H1 (cell line): ENCODE results near the gene TRHDE. TPM values are rescaled to one million over a fixed set of nuclear protein-coding genes. Genes with fewer than 3 reads are reported as not detected.
A peak's percentile ranks its signal among the peaks of the same experiment; 100 is the strongest.

Source experiments
- CTCF ChIA-PET: fragments of 300-600 bp; sonication (Branson Sonifier 250); formaldehyde crosslinking; loops from one replicate; lab custom pipeline; 2021; ENCODE audit not compliant: partially characterized antibody; lab: Charles Lee
- POLR2A ChIA-PET: fragments of 300-600 bp; sonication (Branson Sonifier 250); formaldehyde crosslinking; loops from one replicate; lab custom pipeline; 2021; ENCODE audit warnings: inconsistent platforms; ENCODE audit not compliant: partially characterized antibody; lab: Charles Lee
- DNase-seq, 2 experiments: peaks; one replicate each; pipeline versions ENCODE4 v3.0.0 to v3.0.0-alpha.2; 2010 to 2022; ENCODE audit warnings: low spot score in 2 of 2, low read depth in 1 of 2, mixed read lengths in 1 of 2
- FAIRE-seq: peaks from 2 replicates; lab custom pipeline; 2011; peaks lifted over from hg19 to GRCh38; lab: Jason Lieb, UNC
- H2AFZ ChIP-seq: 2 replicates; pipeline ENCODE4 v1.8.1; 2012; ENCODE audit warnings: low read length, inconsistent platforms
- H2AK5ac ChIP-seq: 2 replicates; pipeline ENCODE4 v1.6.1; 2013; ENCODE audit warnings: low read depth, low read length
- H2BK120ac ChIP-seq: replicated peaks from 2 replicates; pipeline ENCODE3; 2013; ENCODE audit warnings: low read depth, low read length, inconsistent platforms
- H2BK12ac ChIP-seq: 2 replicates; pipeline ENCODE4 v1.6.1; 2013; ENCODE audit warnings: low read depth, low read length
- H2BK15ac ChIP-seq: 2 replicates; pipeline ENCODE4 v1.6.1; 2013; ENCODE audit warnings: low read length
- H2BK20ac ChIP-seq: 2 replicates; pipeline ENCODE4 v1.6.1; 2013; ENCODE audit warnings: low read length
- H2BK5ac ChIP-seq: 2 replicates; pipeline ENCODE4 v1.6.1; 2013; ENCODE audit warnings: low read depth, low read length
- H3K14ac ChIP-seq: 2 replicates; pipeline ENCODE4 v1.6.1; 2013; ENCODE audit warnings: inconsistent platforms; ENCODE audit not compliant: insufficient read length
- H3K18ac ChIP-seq: 2 replicates; pipeline ENCODE4 v1.6.1; 2013; ENCODE audit warnings: low read length; ENCODE audit errors: extremely low read depth
- H3K23ac ChIP-seq: 2 replicates; pipeline ENCODE4 v1.6.1; 2013; ENCODE audit warnings: inconsistent platforms; ENCODE audit not compliant: insufficient read length
- H3K23me2 ChIP-seq: 2 replicates; pipeline ENCODE4 v1.6.1; 2013; ENCODE audit warnings: low read depth, low read length
- H3K27ac ChIP-seq: 2 replicates; pipeline ENCODE4 v1.6.1; 2011; ENCODE audit warnings: low read depth, low read length, inconsistent platforms
- H3K27me3 ChIP-seq, 4 experiments: replicated peaks in 1 of 4; 1 replicate in 1 of 4; 2 replicates in 3 of 4; pipeline versions ENCODE4 v1.6.1 to v1.8.1; 2011 to 2013; ENCODE audit warnings: low read length in 3 of 4, mild to moderate bottlenecking in 3 of 4, inconsistent platforms in 2 of 4, mixed read lengths in 2 of 4, moderate library complexity in 1 of 4; ENCODE audit not compliant: control insufficient read depth in 3 of 4, insufficient read depth in 3 of 4; ENCODE audit errors: extremely low read depth in 1 of 4
- H3K36me3 ChIP-seq, 4 experiments: 2 replicates each; pipeline versions ENCODE4 v1.6.1 to v1.8.1; 2011 to 2013; ENCODE audit warnings: mild to moderate bottlenecking in 4 of 4, low read length in 3 of 4, moderate library complexity in 2 of 4, control low read depth in 1 of 4, inconsistent platforms in 1 of 4; ENCODE audit not compliant: insufficient read depth in 4 of 4, control insufficient read depth in 2 of 4
- H3K4ac ChIP-seq: replicated peaks from 2 replicates; pipeline ENCODE3; 2013; ENCODE audit warnings: low read length, low read depth, mixed read lengths, inconsistent platforms; ENCODE audit not compliant: insufficient read length
- H3K4me1 ChIP-seq, 4 experiments: replicated peaks in 1 of 4; 1 replicate in 1 of 4; 2 replicates in 3 of 4; pipeline versions ENCODE4 v1.6.1 to v1.8.1; 2011 to 2013; ENCODE audit warnings: low read length in 3 of 4, inconsistent platforms in 2 of 4, mixed read lengths in 1 of 4; ENCODE audit not compliant: insufficient read depth in 4 of 4, control insufficient read depth in 3 of 4
- H3K4me2 ChIP-seq, 2 experiments: 2 replicates each; pipeline versions ENCODE4 v1.6.1 to v1.8.1; 2011 to 2013; ENCODE audit warnings: low read depth in 2 of 2, low read length in 2 of 2, control low read depth in 1 of 2, inconsistent platforms in 1 of 2, mild to moderate bottlenecking in 1 of 2; ENCODE audit not compliant: insufficient read depth in 1 of 2
- H3K4me3 ChIP-seq, 4 experiments: fragments of 200-600, 300-600 bp in 1 of 4; sonication (generic), shearing (Covaris generic), sonication (Bioruptor Twin) in 1 of 4; 2 replicates each; pipeline versions ENCODE4 v1.5.1 to v1.8.1; 2011 to 2016; ENCODE audit warnings: low read length in 4 of 4, low read depth in 3 of 4, control low read depth in 2 of 4, inconsistent platforms in 2 of 4, mild to moderate bottlenecking in 2 of 4, mixed read lengths in 1 of 4, moderate library complexity in 1 of 4; ENCODE audit not compliant: insufficient read depth in 2 of 4; ENCODE audit errors: extremely low read depth in 1 of 4
- H3K56ac ChIP-seq: replicated peaks from 2 replicates; pipeline ENCODE3; 2013; ENCODE audit warnings: low read depth, mild to moderate bottlenecking, mixed read lengths, low read length, inconsistent platforms; ENCODE audit not compliant: insufficient read length
- H3K79me1 ChIP-seq: 2 replicates; pipeline ENCODE4 v1.6.1; 2013; ENCODE audit warnings: low read depth, low read length, control low read depth
- H3K79me2 ChIP-seq, 2 experiments: 2 replicates each; pipeline versions ENCODE4 v1.6.1 to v1.8.1; 2012 to 2013; ENCODE audit warnings: low read length in 2 of 2, mild to moderate bottlenecking in 2 of 2, inconsistent platforms in 1 of 2; ENCODE audit not compliant: insufficient read depth in 2 of 2, control insufficient read depth in 1 of 2
- H3K9ac ChIP-seq, 4 experiments: replicated peaks in 1 of 4; 1 replicate in 1 of 4; 2 replicates in 3 of 4; pipeline versions ENCODE4 v1.6.1 to v1.8.1; 2011 to 2013; ENCODE audit warnings: low read depth in 3 of 4, low read length in 3 of 4, control low read depth in 2 of 4, mild to moderate bottlenecking in 2 of 4, moderate library complexity in 2 of 4, inconsistent platforms in 1 of 4; ENCODE audit errors: extremely low read depth in 1 of 4
- H3K9me3 ChIP-seq, 2 experiments: 2 replicates each; pipeline versions ENCODE4 v1.6.1 to v1.8.1; 2012 to 2013; ENCODE audit warnings: mild to moderate bottlenecking in 2 of 2, moderate library complexity in 2 of 2, control low read depth in 1 of 2, inconsistent platforms in 1 of 2, low read depth in 1 of 2, low read length in 1 of 2, mixed read lengths in 1 of 2; ENCODE audit not compliant: insufficient read depth in 2 of 2
- H4K20me1 ChIP-seq, 2 experiments: replicated peaks in 1 of 2; 2 replicates each; pipeline versions ENCODE3 to v1.8.1; 2011 to 2013; ENCODE audit warnings: inconsistent platforms in 2 of 2, low read length in 2 of 2, mild to moderate bottlenecking in 1 of 2; ENCODE audit not compliant: insufficient read depth in 2 of 2, control insufficient read depth in 1 of 2
- H4K5ac ChIP-seq: 2 replicates; pipeline ENCODE4 v1.6.1; 2013; ENCODE audit warnings: low read length, low read depth, mixed read lengths, inconsistent platforms; ENCODE audit not compliant: insufficient read length
- H4K8ac ChIP-seq: 2 replicates; pipeline ENCODE4 v1.8.0; 2013; ENCODE audit warnings: mild to moderate bottlenecking, moderate library complexity, low read length, inconsistent platforms; ENCODE audit not compliant: insufficient read depth; ENCODE audit errors: extremely low read depth
- H4K91ac ChIP-seq: replicated peaks from 2 replicates; pipeline ENCODE3; 2013; ENCODE audit warnings: low read length, mixed read lengths, inconsistent platforms; ENCODE audit not compliant: insufficient read length
- GABPA ChIP-seq: IDR thresholded peaks from 2 replicates; pipeline ENCODE4 v1.6.1; 2011; ENCODE audit warnings: mild to moderate bottlenecking, low read length, moderate library complexity, borderline replicate concordance; ENCODE audit not compliant: insufficient read depth
- HDAC6 ChIP-seq: IDR thresholded peaks from one replicate; pipeline ENCODE4 v1.7.1; 2012; ENCODE audit warnings: low read depth, mild to moderate bottlenecking, inconsistent platforms, low read length, moderate library complexity
- KDM5A ChIP-seq: fragments of 200-600 bp; IDR thresholded peaks from 2 replicates; pipeline ENCODE4 v1.7.1; 2012; ENCODE audit warnings: mild to moderate bottlenecking, low read length, inconsistent platforms, mixed read lengths
- MAFK ChIP-seq: IDR thresholded peaks from 2 replicates; pipeline ENCODE4 v1.6.1; 2012; ENCODE audit warnings: low read depth, mild to moderate bottlenecking, improper control_type of control experiment, low read length
- SIRT6 ChIP-seq: IDR thresholded peaks from one replicate; pipeline ENCODE4 v1.7.1; 2012; ENCODE audit warnings: low read length, inconsistent platforms
- WGBS, 2 experiments: shearing (Covaris generic) in 1 of 2; methylation state at CpG; one replicate each; pipeline versions ENCODE4 v1.1.6 to v1.1.7; 2013 to 2015; ENCODE audit warnings: low lambda C conversion rate in 2 of 2, mixed read lengths in 2 of 2, inconsistent platforms in 1 of 2, low coverage in 1 of 2, missing lambda C conversion rate in 1 of 2; ENCODE audit not compliant: insufficient replicate concordance in 2 of 2, insufficient coverage in 1 of 2, insufficient read length in 1 of 2; ENCODE audit errors: extremely low coverage in 1 of 2, missing lambda C conversion rate in 1 of 2; 5-methylcytosine and 5-hydroxymethylcytosine counted together
- polyA plus RNA-seq, 7 experiments: library from polyadenylated mRNA; depleted of rRNA in 3 of 7; stranded (reverse) in 5 of 7; unstranded in 2 of 7; fragments of >200 nt in 5 of 7; fragments of 200-250 nt in 2 of 7; gene quantifications; 1 replicate in 5 of 7; 2 replicates in 1 of 7; 4 replicates in 1 of 7; pipeline versions ENCODE4 v1.2.1 to v1.2.3, GENCODE V29; 2011 to 2013; ENCODE audit warnings: missing spikeins in 2 of 7, mixed read lengths in 2 of 7
- total RNA-seq: library from RNA; stranded (reverse); fragmentation: NEBNext Ultra II Directional; extraction: Animal tissue kit (Norgen Biotek cat#: 25700); gene quantifications from 2 replicates; pipeline ENCODE4 v1.2.1, GENCODE V29; 2021
- TF ChIP-seq, protein P1 (sequence below): IDR thresholded peaks from 2 replicates; pipeline ENCODE4 v1.6.1; 2012; ENCODE audit warnings: inconsistent platforms
- TF ChIP-seq, protein P2 (sequence below): IDR thresholded peaks from 2 replicates; pipeline ENCODE4 v1.6.1; 2011; ENCODE audit warnings: low read depth, mild to moderate bottlenecking, low read length; ENCODE audit not compliant: insufficient read depth

The TRHDE gene
- total and polyA plus RNA-seq, 2 of the 8 experiments (the other 6 are each of a cell fraction or from before 2014, with no cell fraction given) = 1.3 to 5.0 TPM

DNA sequence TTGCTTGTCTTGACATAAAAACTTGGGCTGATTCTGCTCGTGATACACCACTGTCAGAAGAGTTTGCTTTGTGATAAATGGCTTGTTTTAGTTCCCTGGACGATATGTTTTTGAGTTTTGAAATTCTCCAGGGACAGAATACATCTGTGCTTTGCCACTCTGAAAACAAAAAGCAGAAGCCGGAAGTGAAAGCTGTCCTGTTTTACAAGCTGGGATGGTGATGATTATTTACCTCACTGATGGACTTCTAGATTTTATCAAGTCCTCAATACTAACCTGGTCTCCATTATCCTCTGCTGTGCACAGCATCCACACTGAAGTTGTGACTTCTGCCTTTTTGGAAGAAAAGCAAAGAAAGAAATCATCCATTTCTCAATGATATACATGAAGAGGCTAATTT, 251.6 kb downstream of the TRHDE start:
- DNase-seq = no peak
- TF ChIP-seq SIRT6 = no peak
- TF ChIP-seq HDAC6 = no peak
- TF ChIP-seq KDM5A = no peak
- TF ChIP-seq, protein P1, sequence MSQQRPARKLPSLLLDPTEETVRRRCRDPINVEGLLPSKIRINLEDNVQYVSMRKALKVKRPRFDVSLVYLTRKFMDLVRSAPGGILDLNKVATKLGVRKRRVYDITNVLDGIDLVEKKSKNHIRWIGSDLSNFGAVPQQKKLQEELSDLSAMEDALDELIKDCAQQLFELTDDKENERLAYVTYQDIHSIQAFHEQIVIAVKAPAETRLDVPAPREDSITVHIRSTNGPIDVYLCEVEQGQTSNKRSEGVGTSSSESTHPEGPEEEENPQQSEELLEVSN = no peak
- no peak for TF ChIP-seq MAFK
- TF ChIP-seq, protein P2, sequence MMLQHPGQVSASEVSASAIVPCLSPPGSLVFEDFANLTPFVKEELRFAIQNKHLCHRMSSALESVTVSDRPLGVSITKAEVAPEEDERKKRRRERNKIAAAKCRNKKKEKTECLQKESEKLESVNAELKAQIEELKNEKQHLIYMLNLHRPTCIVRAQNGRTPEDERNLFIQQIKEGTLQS = no peak
- TF ChIP-seq GABPA = no peak
- TF ChIP-seq, all 59 proteins: peak for 0

More for the DNA sequence above, 251.6 kb downstream of the TRHDE start:
- Histone ChIP-seq H3K23me2 (no peaks in the 10 kb centered on the region), H2BK15ac (no peak overlapping the region), H2BK120ac (no peak overlapping the region), H2AFZ (0 out of 2 replicates have a peak overlapping the region, but pooled peaks have one; percentile 65), H3K79me2 (no peaks in the 10 kb centered on the region), H4K8ac (no peak overlapping the region), H3K4me1 (no peaks in the 10 kb centered on the region), H4K20me1 (no peaks in the 10 kb centered on the region), H3K14ac (no peak overlapping the region), H3K36me3 (no peaks in the 10 kb centered on the region), H3K18ac (no peak overlapping the region), H3K4me3 (no peak overlapping the region), H3K27me3 (no peaks in the 10 kb centered on the region), H4K5ac (no peak overlapping the region), H2BK12ac (no peak overlapping the region), H2AK5ac (no peak overlapping the region), H3K23ac (no peak overlapping the region), H4K91ac (no peak overlapping the region), H3K9me3 (peaks cover 0 to 4% of the 10 kb centered on the region in 2 experiments; a peak in 1 of 4 replicates), H3K4ac (no peak overlapping the region), H2BK5ac (no peak overlapping the region), H3K9ac (no peak overlapping the region), H3K56ac (no peak overlapping the region), H3K79me1 (no peaks in the 10 kb centered on the region), H3K4me2 (no peak overlapping the region), H3K27ac (no peak overlapping the region), H2BK20ac (no peak overlapping the region)
- POLR2A ChIA-PET = no interaction called here
- WGBS, 2 experiments = 88% methylated on average over 3 of the region's 3 CpGs; no CpG with 5 or more reads in 1 of the 2 experiments
- FAIRE-seq = no peak
- CTCF ChIA-PET = no interaction called here
